NCI-H128 (cell line): ENCODE measurements around the gene PDE3A.

Source experiments
- DNase-seq: peaks from one replicate; lab custom pipeline; 2025; ENCODE audit not compliant: unreplicated experiment; lab: John Stamatoyannopoulos, UW

Gene PDE3A

GRCh38 chr12:20490213-20490612 is 121.9 kb downstream of the PDE3A start:
- DNase-seq, result no peak

- DNase-seq, result no peak
These were observed 123.0 kb downstream of the PDE3A start for GRCh38 chr12:20491290-20491689.

GRCh38 chr12:20492251-20492760 is 124.0 kb downstream of the PDE3A start:
- no peak for DNase-seq

- no peak for DNase-seq
These were observed 125.6 kb downstream of the PDE3A start for GRCh38 chr12:20493934-20494333.

GRCh38 chr12:20494851-20495250 is 126.5 kb downstream of the PDE3A start:
- no peak for DNase-seq

GRCh38 chr12:20495997-20496396 is 127.7 kb downstream of the PDE3A start:
- DNase-seq, result no peak

- DNase-seq, result no peak
These were observed 129.4 kb downstream of the PDE3A start for GRCh38 chr12:20497707-20498106.

GRCh38 chr12:20501958-20502357 is 133.6 kb downstream of the PDE3A start:
- DNase-seq, result no peak

GRCh38 chr12:20503858-20504257 is 135.5 kb downstream of the PDE3A start:
- DNase-seq, result no peak

GRCh38 chr12:20505056-20505455 is 136.7 kb downstream of the PDE3A start:
- no peak for DNase-seq

- DNase-seq, result no peak
These were observed 138.7 kb downstream of the PDE3A start for GRCh38 chr12:20507056-20507455.

- no peak for DNase-seq
These were observed 139.4 kb downstream of the PDE3A start for GRCh38 chr12:20507711-20508110.

GRCh38 chr12:20508359-20508758 is 140.0 kb downstream of the PDE3A start:
- no peak for DNase-seq

GRCh38 chr12:20508962-20509361 is 140.6 kb downstream of the PDE3A start:
- DNase-seq, result no peak

- DNase-seq, result no peak
These were observed 142.5 kb downstream of the PDE3A start for GRCh38 chr12:20510811-20511210.

- DNase-seq, result no peak
These were observed 144.9 kb downstream of the PDE3A start for GRCh38 chr12:20513189-20513588.

- DNase-seq, result no peak
These were observed 146.3 kb downstream of the PDE3A start for GRCh38 chr12:20514598-20514997.

- DNase-seq, result no peak
These were observed 152.2 kb downstream of the PDE3A start for GRCh38 chr12:20520532-20520931.

GRCh38 chr12:20523658-20524057 is 155.3 kb downstream of the PDE3A start:
- DNase-seq, result no peak

- DNase-seq, result no peak
These were observed 155.8 kb downstream of the PDE3A start for GRCh38 chr12:20524113-20524512.

- no peak for DNase-seq
These were observed 156.8 kb downstream of the PDE3A start for GRCh38 chr12:20525064-20525610.

- no peak for DNase-seq
These were observed 159.3 kb downstream of the PDE3A start for GRCh38 chr12:20527417-20528163.

GRCh38 chr12:20528208-20528607 is 159.9 kb downstream of the PDE3A start:
- DNase-seq, result no peak
